KBM-7 (cell line): Measurements from ENCODE around the gene PLA2G2A.
A peak's percentile ranks its signal among the peaks of the same experiment; 100 is the strongest.

Experiments used
- DNase-seq: peaks from one replicate; pipeline ENCODE4 v3.0.0-alpha.2; 2015
- in situ Hi-C: fragments of 300-500 bp; cut with MboI; formaldehyde crosslinking; loops from 2 replicates; pipeline ENCODE4 v1.14.3; 2020; ENCODE audit warnings: low sequenced_read_pairs, low pct_unique_long_range_greater_than_20kb, mixed read lengths

PLA2G2A gene

GRCh38 chr1:19975423-19976193, 3.8 kb downstream of the PLA2G2A start:
- in situ Hi-C loops = no loop called here
- DNase-seq = no peak

GRCh38 chr1:19974822-19975416, 4.5 kb downstream of the PLA2G2A start:
- in situ Hi-C loops = no loop called here
- DNase-seq = peak; percentile 49

- no peak for DNase-seq
- in situ Hi-C loops = no loop called here
Observed at GRCh38 chr1:19973616-19974015, 5.8 kb downstream of the PLA2G2A start.

- in situ Hi-C loops = no loop called here
- no peak for DNase-seq
Observed at GRCh38 chr1:19971664-19972063, 7.8 kb downstream of the PLA2G2A start.

GRCh38 chr1:19969898-19970660, 9.3 kb downstream of the PLA2G2A start:
- DNase-seq = no peak
- in situ Hi-C loops = no loop called here

- DNase-seq = no peak
- in situ Hi-C loops = no loop called here
Observed at GRCh38 chr1:19967808-19968207, 11.6 kb downstream of the PLA2G2A start.

- DNase-seq = no peak
- in situ Hi-C loops = no loop called here
Observed at GRCh38 chr1:19964542-19964941, 14.9 kb downstream of the PLA2G2A start.

GRCh38 chr1:19963636-19964035, 15.8 kb downstream of the PLA2G2A start:
- no peak for DNase-seq
- in situ Hi-C loops = no loop called here

GRCh38 chr1:19960591-19960990, 18.8 kb downstream of the PLA2G2A start:
- in situ Hi-C loops = no loop called here
- no peak for DNase-seq

- no peak for DNase-seq
- in situ Hi-C loops = no loop called here
Observed at GRCh38 chr1:19957779-19958178, 21.6 kb downstream of the PLA2G2A start.

- no peak for DNase-seq
- in situ Hi-C loops = no loop called here
Observed at GRCh38 chr1:19955534-19956170, 23.8 kb downstream of the PLA2G2A start.

- no peak for DNase-seq
- in situ Hi-C loops = no loop called here
Observed at GRCh38 chr1:19954059-19954458, 25.4 kb downstream of the PLA2G2A start.

- in situ Hi-C loops = loop anchor here (25.0 kb wide), 2 partner anchors 88 to 513 kb away; no protein-coding TSS in a partner anchor
- DNase-seq = no peak
Observed at GRCh38 chr1:19949016-19949415, 30.4 kb downstream of the PLA2G2A start.

GRCh38 chr1:19946971-19947370, 32.4 kb downstream of the PLA2G2A start:
- no peak for DNase-seq
- in situ Hi-C loops = loop anchor here (25.0 kb wide), 2 partner anchors 90 to 515 kb away; no protein-coding TSS in a partner anchor

- in situ Hi-C loops = loop anchor here (25.0 kb wide), 2 partner anchors 91 to 516 kb away; no protein-coding TSS in a partner anchor
Observed at GRCh38 chr1:19946331-19946751, 33.1 kb downstream of the PLA2G2A start.

GRCh38 chr1:19945914-19946313, 33.5 kb downstream of the PLA2G2A start:
- no peak for DNase-seq
- in situ Hi-C loops = loop anchor here (25.0 kb wide), 2 partner anchors 91 to 516 kb away; no protein-coding TSS in a partner anchor

More at GRCh38 chr1:19946331-19946751, 33.1 kb downstream of the PLA2G2A start:
- DNase-seq = no peak

- in situ Hi-C loops = loop anchor here (25.0 kb wide), 2 partner anchors 95 to 520 kb away; no protein-coding TSS in a partner anchor
- no peak for DNase-seq
Observed at GRCh38 chr1:19942657-19943056, 36.8 kb downstream of the PLA2G2A start.

- DNase-seq = no peak
- in situ Hi-C loops = loop anchor here (25.0 kb wide), 2 partner anchors 95 to 520 kb away; no protein-coding TSS in a partner anchor
Observed at GRCh38 chr1:19942088-19942487, 37.3 kb downstream of the PLA2G2A start.

- in situ Hi-C loops = loop anchor here (25.0 kb wide), 2 partner anchors 96 to 521 kb away; no protein-coding TSS in a partner anchor
- DNase-seq = no peak
Observed at GRCh38 chr1:19941206-19941568, 38.2 kb downstream of the PLA2G2A start.
